ENCODE results near the gene PWWP2B.

PWWP2B gene

GRCh38 chr10:132458071-132458585 lies 61.1 kb downstream of the PWWP2B start:
- in situ Hi-C loops (cut with HindIII; ENCODE audit: low pct_ligation_motif_present, low pct_unique_long_range_greater_than_20kb, low sequenced_read_pairs) = no loop called here
- DNase-seq = no peak

- in situ Hi-C loops (cut with HindIII; ENCODE audit: low pct_ligation_motif_present, low pct_unique_long_range_greater_than_20kb, low sequenced_read_pairs) = no loop called here
- DNase-seq = peak; percentile 39
Measured at GRCh38 chr10:132458586-132459300, 61.7 kb downstream of the PWWP2B start.

GRCh38 chr10:132459301-132460003 lies 62.5 kb downstream of the PWWP2B start:
- no peak for DNase-seq
- in situ Hi-C loops (cut with HindIII; ENCODE audit: low pct_ligation_motif_present, low pct_unique_long_range_greater_than_20kb, low sequenced_read_pairs) = no loop called here

- in situ Hi-C loops (cut with HindIII; ENCODE audit: low pct_ligation_motif_present, low pct_unique_long_range_greater_than_20kb, low sequenced_read_pairs) = no loop called here
- DNase-seq = no peak
Measured at GRCh38 chr10:132460071-132460470, 63.1 kb downstream of the PWWP2B start.

GRCh38 chr10:132460691-132461090 lies 63.7 kb downstream of the PWWP2B start:
- no peak for DNase-seq
- in situ Hi-C loops (cut with HindIII; ENCODE audit: low pct_ligation_motif_present, low pct_unique_long_range_greater_than_20kb, low sequenced_read_pairs) = no loop called here

GRCh38 chr10:132461103-132461682 lies 64.2 kb downstream of the PWWP2B start:
- no peak for DNase-seq
- in situ Hi-C loops (cut with HindIII; ENCODE audit: low pct_ligation_motif_present, low pct_unique_long_range_greater_than_20kb, low sequenced_read_pairs) = no loop called here

GRCh38 chr10:132461683-132462231 lies 64.8 kb downstream of the PWWP2B start:
- in situ Hi-C loops (cut with HindIII; ENCODE audit: low pct_ligation_motif_present, low pct_unique_long_range_greater_than_20kb, low sequenced_read_pairs) = no loop called here
- DNase-seq = no peak

- in situ Hi-C loops (cut with HindIII; ENCODE audit: low pct_ligation_motif_present, low pct_unique_long_range_greater_than_20kb, low sequenced_read_pairs) = no loop called here
- no peak for DNase-seq
Measured at GRCh38 chr10:132462463-132463332, 65.7 kb downstream of the PWWP2B start.

- in situ Hi-C loops (cut with HindIII; ENCODE audit: low pct_ligation_motif_present, low pct_unique_long_range_greater_than_20kb, low sequenced_read_pairs) = no loop called here
- peak; percentile 39 for DNase-seq
Measured at GRCh38 chr10:132463333-132464255, 66.6 kb downstream of the PWWP2B start.

GRCh38 chr10:132464256-132465192 lies 67.5 kb downstream of the PWWP2B start:
- in situ Hi-C loops (cut with HindIII; ENCODE audit: low pct_ligation_motif_present, low pct_unique_long_range_greater_than_20kb, low sequenced_read_pairs) = no loop called here
- DNase-seq = no peak

GRCh38 chr10:132465193-132465888 lies 68.3 kb downstream of the PWWP2B start:
- no peak for DNase-seq
- in situ Hi-C loops (cut with HindIII; ENCODE audit: low pct_ligation_motif_present, low pct_unique_long_range_greater_than_20kb, low sequenced_read_pairs) = no loop called here

GRCh38 chr10:132465889-132466519 lies 69.0 kb downstream of the PWWP2B start:
- in situ Hi-C loops (cut with HindIII; ENCODE audit: low pct_ligation_motif_present, low pct_unique_long_range_greater_than_20kb, low sequenced_read_pairs) = no loop called here
- DNase-seq = no peak

GRCh38 chr10:132466520-132467463 lies 69.8 kb downstream of the PWWP2B start:
- in situ Hi-C loops (cut with HindIII; ENCODE audit: low pct_ligation_motif_present, low pct_unique_long_range_greater_than_20kb, low sequenced_read_pairs) = no loop called here
- DNase-seq = no peak
